Chondrocyte (in vitro differentiated cells): ENCODE data around the gene PPARA. TPM values are rescaled to one million over a fixed set of nuclear protein-coding genes. Genes with fewer than 3 reads are reported as not detected.

ENCODE experiments used
- DNase-seq: peaks from one replicate; pipeline ENCODE4 v3.0.0; 2021; ENCODE audit warnings: mixed read lengths, low spot score
- H3K27ac Mint-ChIP-seq: one replicate; pipeline ENCODE4 v1.8.0; 2021; ENCODE audit warnings: mild to moderate bottlenecking, moderate library complexity, mixed read lengths; ENCODE audit not compliant: unreplicated experiment
- H3K27me3 Mint-ChIP-seq: 2 replicates; pipeline ENCODE4 v1.8.0; 2021; ENCODE audit warnings: low read depth, mixed read lengths
- H3K36me3 Mint-ChIP-seq: 2 replicates; pipeline ENCODE4 v1.8.0; 2021; ENCODE audit warnings: low read depth, mixed read lengths
- H3K4me1 Mint-ChIP-seq: 2 replicates; pipeline ENCODE4 v1.8.0; 2021; ENCODE audit warnings: low read depth, mild to moderate bottlenecking, mixed read lengths
- H3K4me3 Mint-ChIP-seq: one replicate; pipeline ENCODE4 v1.8.0; 2021; ENCODE audit warnings: mild to moderate bottlenecking, moderate library complexity, mixed read lengths; ENCODE audit not compliant: unreplicated experiment
- H3K9me3 Mint-ChIP-seq: 2 replicates; pipeline ENCODE4 v1.8.0; 2021; ENCODE audit warnings: low read depth, mixed read lengths
- total RNA-seq: library from RNA; stranded (reverse); gene quantifications from 3 replicates; pipeline ENCODE4 v1.2.1, GENCODE V29; 2021
- TF ChIP-seq, protein P1 (sequence below): fragments of 200-600 bp; sonication (generic); IDR thresholded peaks from 2 replicates; pipeline ENCODE4 v1.5.0; 2021; ENCODE audit warnings: antibody characterized with exemption, mild to moderate bottlenecking, moderate library complexity

Gene PPARA
- total RNA-seq, 1 donor from 2014 or later: 16.0 TPM

- H3K4me1 Mint-ChIP-seq: peaks cover 31% of the 10 kb centered on the region
- no peak overlapping the region for H3K4me3 Mint-ChIP-seq
- no peak for DNase-seq
- TF ChIP-seq, protein P1, sequence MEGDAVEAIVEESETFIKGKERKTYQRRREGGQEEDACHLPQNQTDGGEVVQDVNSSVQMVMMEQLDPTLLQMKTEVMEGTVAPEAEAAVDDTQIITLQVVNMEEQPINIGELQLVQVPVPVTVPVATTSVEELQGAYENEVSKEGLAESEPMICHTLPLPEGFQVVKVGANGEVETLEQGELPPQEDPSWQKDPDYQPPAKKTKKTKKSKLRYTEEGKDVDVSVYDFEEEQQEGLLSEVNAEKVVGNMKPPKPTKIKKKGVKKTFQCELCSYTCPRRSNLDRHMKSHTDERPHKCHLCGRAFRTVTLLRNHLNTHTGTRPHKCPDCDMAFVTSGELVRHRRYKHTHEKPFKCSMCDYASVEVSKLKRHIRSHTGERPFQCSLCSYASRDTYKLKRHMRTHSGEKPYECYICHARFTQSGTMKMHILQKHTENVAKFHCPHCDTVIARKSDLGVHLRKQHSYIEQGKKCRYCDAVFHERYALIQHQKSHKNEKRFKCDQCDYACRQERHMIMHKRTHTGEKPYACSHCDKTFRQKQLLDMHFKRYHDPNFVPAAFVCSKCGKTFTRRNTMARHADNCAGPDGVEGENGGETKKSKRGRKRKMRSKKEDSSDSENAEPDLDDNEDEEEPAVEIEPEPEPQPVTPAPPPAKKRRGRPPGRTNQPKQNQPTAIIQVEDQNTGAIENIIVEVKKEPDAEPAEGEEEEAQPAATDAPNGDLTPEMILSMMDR: no peak
- H3K36me3 Mint-ChIP-seq: peaks cover 4% of the 10 kb centered on the region
- H3K9me3 Mint-ChIP-seq: no peaks in the 10 kb centered on the region
- H3K27me3 Mint-ChIP-seq: no peaks in the 10 kb centered on the region
- no peak overlapping the region for H3K27ac Mint-ChIP-seq
Observed at GRCh38 chr22:46169628-46170027, 19.3 kb downstream of the PPARA start.

- H3K36me3 Mint-ChIP-seq: peaks cover 7% of the 10 kb centered on the region
- TF ChIP-seq, protein P1: no peak
- H3K27me3 Mint-ChIP-seq: no peaks in the 10 kb centered on the region
- H3K27ac Mint-ChIP-seq: peak overlapping the region; percentile 41
- DNase-seq: no peak
- no peak overlapping the region for H3K4me3 Mint-ChIP-seq
- H3K9me3 Mint-ChIP-seq: no peaks in the 10 kb centered on the region
- peaks cover 35% of the 10 kb centered on the region for H3K4me1 Mint-ChIP-seq
Observed at GRCh38 chr22:46171940-46172339, 21.6 kb downstream of the PPARA start.

- peaks cover 10% of the 10 kb centered on the region for H3K36me3 Mint-ChIP-seq
- no peaks in the 10 kb centered on the region for H3K27me3 Mint-ChIP-seq
- DNase-seq: no peak
- H3K4me3 Mint-ChIP-seq: no peak overlapping the region
- no peaks in the 10 kb centered on the region for H3K9me3 Mint-ChIP-seq
- TF ChIP-seq, protein P1: no peak
- no peak overlapping the region for H3K27ac Mint-ChIP-seq
- peaks cover 32% of the 10 kb centered on the region for H3K4me1 Mint-ChIP-seq
Observed at GRCh38 chr22:46172522-46173110, 22.3 kb downstream of the PPARA start.

GRCh38 chr22:46173152-46173551, 22.8 kb downstream of the PPARA start:
- Mint-ChIP-seq H3K27ac (peak overlapping the region; percentile 14), H3K27me3 (no peaks in the 10 kb centered on the region), H3K4me3 (no peak overlapping the region), H3K36me3 (peaks cover 10% of the 10 kb centered on the region), H3K9me3 (no peaks in the 10 kb centered on the region), H3K4me1 (peaks cover 31% of the 10 kb centered on the region)
- DNase-seq: no peak
- TF ChIP-seq, protein P1: no peak

DNA sequence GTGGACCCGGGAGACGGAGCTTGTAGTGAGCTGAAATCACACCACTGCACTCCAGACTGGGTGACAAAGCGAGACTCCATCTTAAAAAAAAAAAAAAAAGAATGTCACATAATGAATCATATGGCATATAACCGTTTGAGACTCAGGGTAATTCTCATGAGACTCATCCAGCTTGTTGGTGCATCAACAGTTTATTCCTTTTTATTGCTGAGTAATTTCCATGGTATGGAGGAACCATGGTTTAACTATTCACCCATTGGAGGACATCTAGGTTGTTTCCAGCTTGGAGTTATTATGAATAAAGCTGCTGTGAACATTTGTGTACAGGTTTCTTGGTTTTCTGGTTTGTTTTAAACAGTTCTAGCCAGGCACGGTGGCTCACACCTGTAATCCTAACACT, 25.3 kb downstream of the PPARA start:
- Mint-ChIP-seq H3K27me3 (no peaks in the 10 kb centered on the region), H3K27ac (no peak overlapping the region), H3K36me3 (peaks cover 27% of the 10 kb centered on the region), H3K4me3 (no peak overlapping the region), H3K4me1 (peaks cover 34% of the 10 kb centered on the region), H3K9me3 (peaks cover 13% of the 10 kb centered on the region)
- no peak for DNase-seq
- TF ChIP-seq, protein P1: no peak
